GM21717 (cell line): ENCODE data around the gene DDX56.
A peak's percentile ranks its signal among the peaks of the same experiment; 100 is the strongest.

Experiments used
- ATAC-seq: cut with Tn5 transposase; IDR thresholded peaks from one replicate; pipeline ENCODE4 v1.9.1; 2021; ENCODE audit warnings: mild to moderate bottlenecking, moderate library complexity; ENCODE audit not compliant: unreplicated experiment

The DDX56 gene

GRCh38 chr7:44573464-44574286 lies at the start of gene DDX56:
Gene DDX56, minus strand, starts transcription at chr7:44573908. Its CDS starts 13 bp downstream, at chr7:44573895.
- peak; percentile 76 for ATAC-seq

GRCh38 chr7:44622342-44623151 lies 48.8 kb upstream of the DDX56 start:
- peak; percentile 67 for ATAC-seq

- ATAC-seq, result no peak
Measured at GRCh38 chr7:44621750-44622103, 48.0 kb upstream of the DDX56 start.

GRCh38 chr7:44621034-44621749 lies 47.5 kb upstream of the DDX56 start:
- ATAC-seq, result no peak

GRCh38 chr7:44618753-44619152 lies 45.0 kb upstream of the DDX56 start:
- no peak for ATAC-seq

GRCh38 chr7:44618045-44618444 lies 44.3 kb upstream of the DDX56 start:
- ATAC-seq, result no peak

- ATAC-seq, result no peak
Measured at GRCh38 chr7:44617225-44617890, 43.6 kb upstream of the DDX56 start.

GRCh38 chr7:44616545-44616944 lies 42.8 kb upstream of the DDX56 start:
- no peak for ATAC-seq

- no peak for ATAC-seq
Measured at GRCh38 chr7:44615793-44616192, 42.1 kb upstream of the DDX56 start.

- no peak for ATAC-seq
Measured at GRCh38 chr7:44615149-44615611, 41.5 kb upstream of the DDX56 start.

GRCh38 chr7:44609829-44610228 lies 36.1 kb upstream of the DDX56 start:
- ATAC-seq, result no peak

- no peak for ATAC-seq
Measured at GRCh38 chr7:44608916-44609648, 35.4 kb upstream of the DDX56 start.

- ATAC-seq, result no peak
Measured at GRCh38 chr7:44607141-44608068, 33.7 kb upstream of the DDX56 start.

- ATAC-seq, result peak; percentile 93
Measured at GRCh38 chr7:44606341-44607140, 32.8 kb upstream of the DDX56 start, which contains the start of gene OGDH. Gene OGDH, plus strand, starts transcription at chr7:44606627. Its CDS starts 17,717 bp downstream, at chr7:44624344.

- ATAC-seq, result no peak
Measured at GRCh38 chr7:44604941-44605340, 31.2 kb upstream of the DDX56 start.

- no peak for ATAC-seq
Measured at GRCh38 chr7:44603193-44603592, 29.5 kb upstream of the DDX56 start.

GRCh38 chr7:44602576-44602910 lies 28.8 kb upstream of the DDX56 start:
- no peak for ATAC-seq

- no peak for ATAC-seq
Measured at GRCh38 chr7:44599222-44599621, 25.5 kb upstream of the DDX56 start.
